PFSK-1 (cell line): Measurements from ENCODE around the gene RAD54L.
A peak's percentile ranks its signal among the peaks of the same experiment; 100 is the strongest.

Source experiments
- FOXP2 ChIP-seq: optimal IDR thresholded peaks from 2 replicates; pipeline ENCODE3; 2011; ENCODE audit warnings: borderline replicate concordance, control low read depth, inconsistent platforms; ENCODE audit not compliant: insufficient read depth; ENCODE audit errors: extremely low read length, extremely low read depth
- POLR2AphosphoS5 ChIP-seq: IDR thresholded peaks from 2 replicates; pipeline ENCODE4 v1.6.1; 2012; ENCODE audit warnings: low read depth, mild to moderate bottlenecking, control low read depth, low read length, moderate library complexity
- REST ChIP-seq, 2 experiments: IDR thresholded peaks; 2 replicates each; pipeline versions ENCODE4 v1.6.1 to v1.8.0; 2011 to 2012; ENCODE audit warnings: low read depth in 2 of 2, low read length in 2 of 2, control low read depth in 1 of 2, inconsistent platforms in 1 of 2, mild to moderate bottlenecking in 1 of 2, moderate library complexity in 1 of 2; ENCODE audit not compliant: insufficient read depth in 1 of 2
- SIN3A ChIP-seq: IDR thresholded peaks from 2 replicates; pipeline ENCODE4 v1.6.1; 2012; ENCODE audit warnings: mild to moderate bottlenecking, low read length, moderate library complexity, borderline replicate concordance; ENCODE audit not compliant: insufficient read depth
- TAF1 ChIP-seq: IDR thresholded peaks from 2 replicates; pipeline ENCODE4 v1.6.1; 2012; ENCODE audit warnings: low read length, control low read depth, borderline replicate concordance; ENCODE audit not compliant: insufficient read depth

Gene RAD54L

GRCh38 chr1:46301406-46301807, 53.8 kb downstream of the RAD54L start:
- no peak for TF ChIP-seq TAF1
- 0 out of 2 replicates have a peak, but pooled peaks have one; percentile 24 for TF ChIP-seq POLR2AphosphoS5

GRCh38 chr1:46301808-46302640, 54.5 kb downstream of the RAD54L start:
- TF ChIP-seq FOXP2 (no peak), REST (IDR thresholded peaks at IDR 0.05; ENCODE audit: insufficient read depth in 1 of 2, low read depth in 2 of 2, low read length in 2 of 2) (no peak), SIN3A (no peak), TAF1 (no peak), POLR2AphosphoS5 (no peak)

GRCh38 chr1:46302641-46303037, 55.1 kb downstream of the RAD54L start:
- TF ChIP-seq SIN3A (no peak; the same call in 1 of the 2 replicates), POLR2AphosphoS5 (no peak), FOXP2 (peak; percentile 45), REST (IDR thresholded peaks at IDR 0.05; ENCODE audit: insufficient read depth in 1 of 2, low read depth in 2 of 2, low read length in 2 of 2) (no peak), TAF1 (no peak)

GRCh38 chr1:46303038-46303871, 55.7 kb downstream of the RAD54L start, which contains the start of the genes LRRC41 and UQCRH:
Gene LRRC41, minus strand, starts transcription at chr1:46303616. Its CDS starts 294 bp downstream, at chr1:46303322.
Gene UQCRH, plus strand, starts transcription at chr1:46303698. Its CDS starts 69 bp downstream, at chr1:46303767.
- TF ChIP-seq POLR2AphosphoS5 (peak; percentile 77), FOXP2 (peak; percentile 36), REST (IDR thresholded peaks at IDR 0.05; ENCODE audit: insufficient read depth in 1 of 2, low read depth in 2 of 2, low read length in 2 of 2) (peak; percentile 37 to 44; a peak in 2 of 4 replicates), SIN3A (0 out of 2 replicates have a peak, but pooled peaks have one; percentile 12), TAF1 (peak; percentile 87)

GRCh38 chr1:46303872-46304326, 56.3 kb downstream of the RAD54L start:
- TF ChIP-seq POLR2AphosphoS5 (peak; percentile 7; the same call in 1 of the 2 replicates), TAF1 (no peak)
